T-helper 1 cell treated with Interleukin-12 subunit alpha and Interleukin-12 subunit beta and Interleukin-4 antibody, amounts not matched to agents 30 μg/mL and 1 μg/mL, for 36 hours (primary cell): ENCODE results near the gene DCHS1.

ENCODE experiments used
- H3K27ac Mint-ChIP-seq: one replicate; pipeline ENCODE4 v1.8.0; 2021; ENCODE audit warnings: mild to moderate bottlenecking, mixed read lengths
- H3K27me3 Mint-ChIP-seq: one replicate; pipeline ENCODE4 v1.8.0; 2021; ENCODE audit warnings: low read depth, mixed read lengths
- H3K36me3 Mint-ChIP-seq: one replicate; pipeline ENCODE4 v1.8.0; 2021; ENCODE audit warnings: low read depth, mixed read lengths
- H3K4me1 Mint-ChIP-seq: one replicate; pipeline ENCODE4 v1.8.0; 2021; ENCODE audit warnings: low read depth, mixed read lengths
- H3K4me3 Mint-ChIP-seq: one replicate; pipeline ENCODE4 v1.8.0; 2021; ENCODE audit warnings: mild to moderate bottlenecking, moderate library complexity, mixed read lengths
- H3K9me3 Mint-ChIP-seq: one replicate; pipeline ENCODE4 v1.8.0; 2021; ENCODE audit warnings: mixed read lengths

Gene DCHS1

DNA sequence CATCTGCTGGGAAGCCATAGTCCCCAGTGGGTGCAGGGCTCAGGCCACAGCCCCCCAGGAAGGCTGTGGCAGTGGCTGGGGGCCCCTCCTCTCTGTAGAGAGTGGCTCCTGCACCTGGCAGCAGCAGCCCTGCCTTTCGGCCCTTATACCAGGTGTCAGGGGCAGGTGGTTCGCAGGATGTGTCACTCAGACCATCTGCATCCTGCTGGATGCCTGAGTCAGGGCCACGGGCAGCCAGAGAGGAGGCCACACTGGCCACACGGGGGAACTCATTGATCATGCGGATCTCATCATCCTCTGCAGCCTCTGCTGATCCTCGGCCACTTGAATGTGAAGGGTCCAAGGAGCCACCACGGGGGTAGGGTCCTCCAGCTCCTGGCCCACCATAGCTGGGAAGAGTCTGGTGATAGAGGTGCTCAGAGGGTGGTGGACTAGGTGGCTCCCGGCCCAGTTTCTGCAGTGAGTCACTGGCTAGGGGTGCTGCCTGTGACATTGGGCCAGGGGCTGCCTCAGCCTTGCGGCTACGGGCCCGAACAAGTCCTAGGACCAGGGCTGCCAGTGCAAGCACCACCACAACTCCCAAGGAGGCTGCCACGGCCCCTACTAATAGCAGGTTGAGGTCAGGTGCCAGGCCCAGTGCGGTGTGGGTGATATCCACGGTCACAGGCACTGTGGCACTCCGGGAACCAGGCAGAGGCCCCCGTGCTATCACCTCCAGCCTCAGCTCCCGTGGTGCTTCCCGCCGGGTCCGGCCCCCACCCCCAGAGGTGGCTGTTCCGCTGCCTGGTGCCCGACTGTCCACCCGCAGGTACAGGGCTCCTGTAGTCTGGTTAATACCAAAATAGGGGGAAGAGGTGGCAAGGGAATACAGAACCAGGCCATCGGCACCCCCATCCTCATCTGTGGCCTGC is 33.1 kb downstream of the DCHS1 start:
- H3K4me1 Mint-ChIP-seq = peaks cover 3% of the 10 kb centered on the region
- H3K27ac Mint-ChIP-seq = no peak overlapping the region
- H3K27me3 Mint-ChIP-seq = no peaks in the 10 kb centered on the region
- no peaks in the 10 kb centered on the region for H3K9me3 Mint-ChIP-seq
- H3K4me3 Mint-ChIP-seq = no peak overlapping the region
- no peaks in the 10 kb centered on the region for H3K36me3 Mint-ChIP-seq

DNA sequence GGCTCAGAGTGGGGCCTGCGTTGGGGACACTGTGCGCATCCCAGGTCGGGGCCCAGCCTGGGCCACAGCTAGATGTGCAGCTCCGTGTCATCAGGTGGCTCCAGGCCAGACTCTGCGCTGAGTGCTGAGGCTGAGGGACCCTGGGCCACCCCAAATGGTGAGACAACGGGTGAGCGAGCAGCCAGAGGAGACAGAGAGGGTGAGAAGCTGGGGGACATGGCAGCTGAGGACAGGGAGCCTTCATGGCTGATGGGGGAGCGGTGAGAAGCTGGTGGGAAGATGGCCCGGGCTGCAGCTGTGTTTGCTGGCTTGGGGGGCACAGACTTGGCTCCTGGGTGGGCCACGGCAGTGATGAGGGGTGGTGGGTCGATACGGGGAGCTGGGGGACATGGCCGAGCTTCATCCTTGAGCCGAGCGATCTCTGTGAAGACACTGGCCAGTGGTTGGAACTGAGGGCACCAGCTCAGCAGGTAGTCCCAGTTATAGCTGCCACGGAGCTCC is 33.8 kb downstream of the DCHS1 start:
- Mint-ChIP-seq H3K4me1 (no peaks in the 10 kb centered on the region), H3K27ac (no peak overlapping the region), H3K36me3 (no peaks in the 10 kb centered on the region), H3K9me3 (no peaks in the 10 kb centered on the region), H3K4me3 (no peak overlapping the region), H3K27me3 (no peaks in the 10 kb centered on the region)

DNA sequence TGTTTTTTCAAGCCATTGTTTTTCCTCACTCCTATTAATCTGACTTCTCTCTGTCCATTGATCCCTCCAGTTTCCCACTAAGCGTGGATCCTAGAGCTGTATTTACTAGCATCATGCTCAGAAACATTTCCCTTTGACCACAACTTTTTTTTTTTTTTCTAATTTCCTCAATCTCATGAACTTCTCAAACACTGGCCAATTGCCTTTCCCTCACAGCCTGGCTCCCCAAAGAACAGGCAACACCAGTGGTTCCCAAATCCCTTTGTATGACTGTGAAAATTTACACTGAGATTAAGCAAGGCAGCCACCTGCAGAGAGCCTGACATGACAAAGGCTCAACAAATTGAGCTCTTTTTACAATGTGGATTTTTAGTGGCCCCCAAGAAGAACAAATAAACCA is 35.0 kb downstream of the DCHS1 start:
- Mint-ChIP-seq H3K9me3 (no peaks in the 10 kb centered on the region), H3K4me1 (peaks cover 6% of the 10 kb centered on the region), H3K27ac (no peak overlapping the region), H3K27me3 (no peaks in the 10 kb centered on the region), H3K4me3 (no peak overlapping the region), H3K36me3 (peaks cover 8% of the 10 kb centered on the region)

DNA sequence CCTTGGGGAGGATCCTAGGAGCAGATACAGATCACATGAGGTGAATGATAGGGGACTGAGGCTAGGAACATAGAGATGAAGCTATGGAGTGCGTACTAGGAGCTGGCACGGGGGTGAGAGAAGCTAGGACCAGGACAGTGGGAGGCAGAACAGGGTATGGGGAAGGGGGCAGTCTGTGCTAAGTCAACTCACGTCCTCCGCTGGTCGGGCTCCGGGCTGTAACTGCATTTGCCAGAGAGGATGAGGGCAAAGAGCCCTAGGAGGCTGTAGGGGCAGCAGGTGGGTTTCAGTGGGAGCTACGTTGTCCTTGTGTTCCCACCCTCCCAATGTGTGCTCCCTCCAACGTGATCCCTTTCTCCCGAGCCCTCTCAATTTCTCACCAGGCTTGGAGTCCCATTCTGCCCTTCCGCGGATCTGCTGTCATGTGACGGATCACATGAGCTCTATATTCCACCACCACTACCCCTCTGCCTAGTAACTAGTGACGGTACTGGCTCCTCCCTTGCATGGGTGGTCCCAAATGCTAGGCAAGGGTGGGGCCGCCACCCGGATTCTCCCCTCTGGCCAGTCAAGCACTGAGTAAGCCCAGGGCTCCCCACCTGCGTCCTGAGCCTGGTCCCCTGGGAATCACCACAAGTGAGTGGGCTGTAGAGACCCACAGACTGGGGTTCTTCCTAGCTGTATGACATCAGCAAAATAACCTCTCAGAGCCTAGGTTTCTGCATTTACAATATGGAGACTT is 36.4 kb downstream of the DCHS1 start, which contains the start of gene TPP1:
TSS of gene TPP1 (minus strand) at position 419 of the 742 bp plus-strand sequence. CDS start at position 397, 22 bp downstream.
- Mint-ChIP-seq H3K36me3 (peaks cover 16% of the 10 kb centered on the region), H3K4me1 (peaks cover 6% of the 10 kb centered on the region), H3K27me3 (no peaks in the 10 kb centered on the region)

DNA sequence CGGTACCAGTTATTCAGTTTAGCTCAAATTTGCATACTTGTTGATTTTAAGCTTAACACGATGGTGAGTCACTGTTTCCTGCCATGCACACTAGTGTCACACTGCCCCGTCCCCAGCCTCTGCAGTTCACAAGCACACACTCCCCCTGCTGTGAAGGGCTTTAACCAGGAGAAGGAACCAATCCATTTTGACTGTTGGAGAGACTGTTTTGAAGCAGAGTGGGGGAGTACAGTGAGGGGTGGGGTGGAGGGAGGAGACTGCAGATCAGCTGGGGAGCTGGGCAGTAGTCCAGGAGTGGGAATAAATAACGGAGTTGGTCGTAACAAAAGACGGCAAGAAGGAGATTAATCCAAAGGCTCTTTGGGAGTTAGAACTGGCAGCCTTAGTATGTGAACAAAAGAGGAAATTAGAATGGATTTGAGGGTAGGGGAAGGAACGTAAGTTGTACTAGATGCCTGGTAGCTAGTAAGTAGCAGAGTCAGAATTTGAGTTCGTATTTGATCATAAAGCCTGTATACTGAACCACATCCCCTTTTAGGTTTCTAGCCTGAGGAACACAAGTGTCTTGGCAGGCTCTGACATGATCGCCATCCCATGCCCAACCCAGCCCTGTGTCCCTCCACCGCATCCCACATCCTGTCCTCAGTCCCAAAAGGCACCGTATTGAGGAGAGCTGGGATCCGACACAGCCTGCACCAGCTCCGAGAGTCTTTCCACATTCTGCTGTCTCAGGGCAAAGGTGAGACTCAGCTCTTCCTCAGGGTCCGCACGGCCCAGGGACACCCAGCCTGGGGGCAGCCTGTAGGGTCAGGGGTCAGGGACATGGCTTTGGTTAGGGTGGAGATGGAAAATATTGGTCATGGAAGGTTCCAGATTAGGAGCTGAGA is 37.2 kb downstream of the DCHS1 start:
- Mint-ChIP-seq H3K27ac (no peak overlapping the region), H3K36me3 (peaks cover 16% of the 10 kb centered on the region), H3K4me3 (no peak overlapping the region), H3K4me1 (peaks cover 6% of the 10 kb centered on the region), H3K27me3 (no peaks in the 10 kb centered on the region), H3K9me3 (no peaks in the 10 kb centered on the region)

More for the DNA sequence above, 36.4 kb downstream of the DCHS1 start, which contains the start of gene TPP1:
- no peak within 1 kb of the TSS for H3K27ac Mint-ChIP-seq
- no peak within 1 kb of the TSS for H3K4me3 Mint-ChIP-seq
- no peaks in the 10 kb centered on the region for H3K9me3 Mint-ChIP-seq

DNA sequence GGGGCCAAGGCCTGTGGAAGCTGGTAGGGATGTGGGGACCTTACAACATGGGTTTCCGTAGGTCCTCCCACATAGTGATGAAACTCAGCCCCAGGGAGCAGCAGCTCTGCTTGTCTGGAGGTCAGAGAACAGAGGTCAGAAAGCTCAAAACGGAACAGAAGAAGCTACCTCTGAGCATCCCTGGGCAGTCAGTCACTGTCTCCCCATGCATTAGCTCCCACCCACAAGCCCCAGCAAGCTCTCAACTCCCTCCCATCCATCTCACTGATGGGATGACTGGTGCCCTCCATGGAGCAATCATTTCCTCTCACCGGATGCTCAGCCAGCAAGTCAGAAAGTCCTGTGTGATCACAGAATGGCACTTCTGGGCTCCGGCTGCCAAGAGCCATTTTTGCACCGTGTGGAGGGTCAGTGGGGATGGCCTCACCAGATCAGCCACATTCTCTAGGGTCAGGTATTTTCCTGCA is 38.3 kb downstream of the DCHS1 start:
- Mint-ChIP-seq H3K27ac (no peak overlapping the region), H3K36me3 (peaks cover 16% of the 10 kb centered on the region), H3K9me3 (no peaks in the 10 kb centered on the region), H3K4me1 (peaks cover 6% of the 10 kb centered on the region), H3K27me3 (no peaks in the 10 kb centered on the region), H3K4me3 (peak overlapping the region; percentile 22)

DNA sequence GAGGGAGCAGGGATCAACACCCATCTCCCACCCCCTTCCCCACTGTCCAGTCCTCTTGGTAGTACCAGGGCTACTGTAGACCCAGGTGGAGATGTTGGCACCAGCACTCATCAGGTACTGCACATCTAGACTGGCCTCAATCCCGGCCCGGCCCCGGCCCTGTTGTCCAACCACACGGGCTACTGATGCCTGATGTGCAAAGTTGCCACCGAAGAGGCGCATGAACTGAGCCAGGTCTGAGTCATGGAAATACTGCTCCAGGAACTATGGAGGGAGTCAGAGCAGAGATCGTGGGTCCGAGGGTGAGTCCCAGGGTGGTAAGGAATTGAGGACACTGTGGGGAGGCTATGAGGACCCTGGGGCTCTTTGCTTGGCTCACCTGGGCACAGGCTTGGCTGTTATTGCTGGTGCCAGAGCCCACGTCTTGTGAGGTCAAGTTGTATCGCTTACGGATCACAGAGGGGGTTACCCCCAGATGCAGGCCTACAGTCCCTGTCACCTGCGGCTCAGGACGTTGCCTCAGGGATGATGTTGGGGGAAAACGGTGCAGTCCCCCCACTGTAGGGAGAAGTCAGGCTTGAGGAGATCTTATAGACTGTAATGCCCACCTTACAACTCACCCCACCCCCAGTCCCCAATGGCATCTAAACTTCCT is 38.9 kb downstream of the DCHS1 start:
- H3K9me3 Mint-ChIP-seq = no peaks in the 10 kb centered on the region
- H3K4me3 Mint-ChIP-seq = peak overlapping the region; percentile 20
- H3K4me1 Mint-ChIP-seq = peaks cover 6% of the 10 kb centered on the region
- peak overlapping the region; percentile 14 for H3K27ac Mint-ChIP-seq
- peaks cover 16% of the 10 kb centered on the region for H3K36me3 Mint-ChIP-seq
- H3K27me3 Mint-ChIP-seq = no peaks in the 10 kb centered on the region

DNA sequence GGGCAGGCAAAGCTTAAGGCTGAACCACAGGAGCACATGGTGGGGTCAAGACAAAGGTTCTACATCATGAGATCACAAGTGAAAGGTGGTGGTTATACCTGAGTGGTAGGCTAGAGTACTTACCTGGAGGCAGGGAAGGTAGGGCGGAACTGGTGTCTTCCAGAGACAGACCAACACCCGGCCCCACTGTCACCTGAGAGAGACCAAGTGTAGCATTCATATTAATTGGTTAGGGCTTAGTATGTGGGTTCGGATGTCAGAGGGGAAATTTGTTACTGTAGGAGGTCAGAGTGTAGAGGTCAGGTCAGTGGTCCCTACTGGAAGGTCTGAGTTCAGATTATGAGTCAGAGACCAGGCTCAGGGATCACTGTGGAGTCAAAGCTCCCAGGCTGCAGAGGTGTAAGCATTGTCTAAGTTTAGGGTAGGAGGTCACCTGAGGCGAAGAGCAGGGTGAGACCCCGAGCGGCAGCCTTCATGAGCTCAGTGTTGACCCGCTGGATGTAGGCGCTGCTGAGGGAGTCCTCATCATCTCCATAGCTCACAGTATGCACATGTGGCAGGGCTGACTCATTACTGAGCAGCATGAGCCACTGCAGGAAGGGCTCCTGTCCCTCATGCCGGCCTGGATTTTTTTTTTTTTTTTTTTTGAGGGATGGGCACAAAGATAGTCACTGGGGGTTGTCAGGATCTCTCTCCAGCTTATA is 39.6 kb downstream of the DCHS1 start:
- H3K4me1 Mint-ChIP-seq = peaks cover 10% of the 10 kb centered on the region
- H3K27ac Mint-ChIP-seq = no peak overlapping the region
- H3K9me3 Mint-ChIP-seq = no peaks in the 10 kb centered on the region
- H3K4me3 Mint-ChIP-seq = no peak overlapping the region
- H3K27me3 Mint-ChIP-seq = no peaks in the 10 kb centered on the region
- H3K36me3 Mint-ChIP-seq = peaks cover 20% of the 10 kb centered on the region

DNA sequence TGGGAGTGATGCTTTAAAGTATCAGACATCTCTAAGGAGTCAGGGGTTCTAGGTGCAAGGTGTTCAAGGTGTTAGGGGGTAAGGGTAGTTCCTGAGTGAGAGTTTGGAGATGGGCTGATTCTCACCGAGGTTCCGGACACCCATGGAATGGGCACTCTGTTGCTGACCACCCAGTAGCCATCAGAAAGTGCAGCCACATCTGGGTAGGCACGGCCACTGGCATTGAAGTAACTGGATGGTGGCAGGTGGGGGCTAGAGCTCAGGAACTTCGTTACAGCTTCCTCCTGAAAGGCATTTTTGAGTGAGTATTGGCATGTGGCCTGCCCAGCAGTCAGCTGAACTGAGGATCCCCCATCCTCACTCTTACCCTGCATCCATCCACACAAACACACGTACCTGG is 40.6 kb downstream of the DCHS1 start:
- Mint-ChIP-seq H3K9me3 (no peaks in the 10 kb centered on the region), H3K27ac (no peak overlapping the region)

DNA sequence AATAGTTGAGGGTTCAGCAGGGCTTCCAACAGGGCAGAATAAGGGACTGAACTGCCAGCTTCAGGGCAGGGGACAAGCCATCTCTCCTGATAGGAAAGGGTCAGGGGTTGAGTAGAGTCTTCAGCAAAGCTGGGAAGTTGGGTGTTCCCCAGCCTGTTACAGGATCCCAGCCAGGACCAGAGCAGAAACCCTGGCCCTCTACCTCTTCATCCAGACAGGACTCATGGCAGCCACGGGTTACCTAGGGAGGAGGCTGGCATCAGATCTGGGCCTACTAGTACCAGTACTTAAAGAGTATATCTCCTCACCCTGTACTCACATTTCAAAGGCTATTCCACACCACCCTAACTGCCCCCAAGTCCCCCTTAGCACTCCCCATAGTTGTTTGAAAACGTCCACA is 41.2 kb downstream of the DCHS1 start:
- peaks cover 23% of the 10 kb centered on the region for H3K4me1 Mint-ChIP-seq
- no peak overlapping the region for H3K27ac Mint-ChIP-seq
- H3K9me3 Mint-ChIP-seq = no peaks in the 10 kb centered on the region

More for the DNA sequence above, 40.6 kb downstream of the DCHS1 start:
- peaks cover 17% of the 10 kb centered on the region for H3K4me1 Mint-ChIP-seq
- peaks cover 28% of the 10 kb centered on the region for H3K36me3 Mint-ChIP-seq
- H3K4me3 Mint-ChIP-seq = no peak overlapping the region
- no peaks in the 10 kb centered on the region for H3K27me3 Mint-ChIP-seq

DNA sequence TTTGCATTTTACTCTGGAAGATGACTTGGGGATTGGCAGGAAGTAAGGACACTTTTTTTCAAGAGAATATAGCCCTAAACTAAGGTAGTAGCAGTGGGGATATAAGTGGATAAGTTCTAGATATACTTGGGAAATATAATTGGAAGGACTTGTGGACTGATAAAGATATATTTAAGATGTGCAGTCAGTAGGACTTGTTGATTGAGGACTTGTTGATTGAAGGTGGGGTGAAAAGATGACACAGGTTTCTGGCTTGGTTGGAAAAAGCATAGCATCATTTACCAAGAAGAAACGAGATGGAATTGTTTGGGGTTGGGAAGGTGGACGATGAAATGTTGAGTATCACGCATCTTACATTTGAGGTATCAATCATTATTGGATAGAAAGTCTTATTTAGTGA is 42.1 kb downstream of the DCHS1 start:
- Mint-ChIP-seq H3K4me3 (no peak overlapping the region), H3K36me3 (peaks cover 42% of the 10 kb centered on the region), H3K9me3 (no peaks in the 10 kb centered on the region), H3K27ac (no peak overlapping the region), H3K4me1 (peaks cover 24% of the 10 kb centered on the region), H3K27me3 (no peaks in the 10 kb centered on the region)

More for the DNA sequence above, 41.2 kb downstream of the DCHS1 start:
- H3K36me3 Mint-ChIP-seq = peaks cover 34% of the 10 kb centered on the region
- H3K4me3 Mint-ChIP-seq = no peak overlapping the region
- no peaks in the 10 kb centered on the region for H3K27me3 Mint-ChIP-seq

DNA sequence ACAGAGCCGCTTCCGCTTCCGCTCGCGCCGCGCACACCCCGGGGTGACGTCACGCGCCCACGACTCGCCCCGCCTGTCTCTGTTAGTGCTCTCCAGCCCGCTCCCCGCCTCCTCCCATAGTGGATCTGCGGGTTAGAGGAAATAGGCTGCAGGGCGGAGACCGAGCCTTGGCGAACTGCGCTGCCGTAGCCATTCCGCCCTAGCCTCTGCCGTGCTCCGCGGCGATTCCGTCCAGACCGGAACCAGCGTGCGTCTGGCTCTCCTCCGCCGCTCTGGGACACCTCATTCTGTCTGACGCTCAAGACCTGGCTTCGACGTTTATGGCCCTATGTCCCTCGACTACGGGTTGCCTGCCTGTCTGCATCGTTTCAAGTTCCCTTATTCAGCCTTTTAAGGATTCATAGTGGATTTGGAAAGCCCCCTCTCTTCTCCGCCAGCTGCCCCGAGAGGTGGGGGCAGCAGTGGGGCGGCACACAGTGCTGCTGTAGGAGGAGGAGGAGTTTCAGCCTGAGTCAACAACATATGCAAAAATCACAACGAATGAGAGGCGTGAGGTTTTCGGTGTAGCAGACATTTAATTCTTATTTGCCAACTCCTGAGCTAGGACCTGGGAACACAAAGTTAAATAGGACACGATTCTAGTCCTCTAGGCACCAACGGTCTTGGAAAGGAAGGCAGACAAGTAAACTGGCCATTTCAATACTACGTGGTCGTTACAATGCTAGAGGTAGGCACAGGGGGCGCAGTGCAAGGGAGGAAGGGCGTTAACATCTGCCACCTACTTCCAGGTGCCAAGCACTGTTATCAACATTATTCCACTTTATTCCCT is 43.2 kb downstream of the DCHS1 start, which contains the start of gene TAF10:
TSS of gene TAF10 (minus strand) at position 4 of the 829 bp plus-strand sequence. CDS start 27 bp downstream, outside the sequence.
- peaks cover 45% of the 10 kb centered on the region for H3K36me3 Mint-ChIP-seq
- peak within 1 kb of the TSS; percentile 95 for H3K4me3 Mint-ChIP-seq
- peak within 1 kb of the TSS; percentile 95 for H3K27ac Mint-ChIP-seq

More for the DNA sequence above, 43.2 kb downstream of the DCHS1 start, which contains the start of gene TAF10:
- Mint-ChIP-seq H3K27me3 (no peaks in the 10 kb centered on the region), H3K9me3 (no peaks in the 10 kb centered on the region), H3K4me1 (peaks cover 32% of the 10 kb centered on the region)
